PC-9 (cell line): ENCODE data around the gene PDIA5. TPM values are rescaled to one million over a fixed set of nuclear protein-coding genes. Genes with fewer than 3 reads are reported as not detected.

Experiments used
- BruUV-seq: library from RNA; stranded (reverse); fragments of 400-500 nt; replicated peaks from 2 replicates; lab custom pipeline; 2021; lab: Mats Ljungman, UMichigan
- CTCF ChIA-PET: fragments of 300-600 bp; sonication (Branson Sonifier 250); formaldehyde crosslinking; loops from one replicate; lab custom pipeline; 2022; ENCODE audit warnings: antibody characterized with exemption; lab: Charles Lee
- POLR2A ChIA-PET: fragments of 300-600 bp; sonication (Branson Sonifier 250); formaldehyde crosslinking; loops from one replicate; lab custom pipeline; 2022; ENCODE audit warnings: antibody characterized with exemption; ENCODE audit not compliant: unreplicated experiment; lab: Charles Lee
- DNase-seq, 2 experiments: peaks; one replicate each; pipeline versions ENCODE4 v3.0.0 to v3.0.0-alpha.2; 2015 to 2022; ENCODE audit warnings: mixed read lengths in 1 of 2
- H2AFZ ChIP-seq: fragments of 200-600 bp; sonication (generic); 2 replicates; pipeline ENCODE4 v1.8.1; 2017; ENCODE audit warnings: antibody characterized with exemption
- H3F3A ChIP-seq: fragments of 200-600 bp; sonication (generic); 2 replicates; pipeline ENCODE4 v1.8.1; 2017; ENCODE audit warnings: antibody characterized with exemption, mild to moderate bottlenecking, low read depth; ENCODE audit not compliant: insufficient read depth
- H3K27ac ChIP-seq: fragments of 200-600 bp; sonication (generic); 2 replicates; pipeline ENCODE4 v1.6.1; 2016; ENCODE audit warnings: mixed run types
- H3K27me3 ChIP-seq: fragments of 200-600 bp; sonication (generic); 2 replicates; pipeline ENCODE4 v1.6.1; 2016; ENCODE audit warnings: low read depth, mixed run types; ENCODE audit not compliant: insufficient read depth
- H3K36me3 ChIP-seq: fragments of 200-600 bp; sonication (generic); 2 replicates; pipeline ENCODE4 v1.6.1; 2016; ENCODE audit warnings: low read depth, mixed run types
- H3K4me1 ChIP-seq: fragments of 200-600 bp; sonication (generic); replicated peaks from 2 replicates; pipeline ENCODE4 v1.6.1; 2016; ENCODE audit warnings: mixed run types; ENCODE audit not compliant: insufficient read depth
- H3K4me2 ChIP-seq: fragments of 200-600 bp; sonication (generic); 2 replicates; pipeline ENCODE4 v1.6.1; 2017; ENCODE audit warnings: mixed run types
- H3K4me3 ChIP-seq: fragments of 200-600 bp; sonication (generic); 2 replicates; pipeline ENCODE4 v1.6.1; 2016; ENCODE audit warnings: mixed run types
- H3K79me2 ChIP-seq: fragments of 200-600 bp; sonication (generic); 2 replicates; pipeline ENCODE4 v1.6.1; 2017; ENCODE audit warnings: low read depth, mixed run types
- H3K9me2 ChIP-seq: fragments of 200-600 bp; sonication (generic); 2 replicates; pipeline ENCODE4 v1.8.1; 2017; ENCODE audit warnings: mild to moderate bottlenecking; ENCODE audit not compliant: insufficient read depth
- H3K9me3 ChIP-seq: fragments of 200-600 bp; sonication (generic); 2 replicates; pipeline ENCODE4 v1.8.1; 2016; ENCODE audit warnings: low read depth; ENCODE audit not compliant: insufficient read depth
- H4K20me1 ChIP-seq: fragments of 200-600 bp; sonication (generic); 2 replicates; pipeline ENCODE4 v1.8.1; 2017; ENCODE audit not compliant: insufficient read depth
- EZH2 ChIP-seq: fragments of 200-600 bp; sonication (generic); IDR thresholded peaks from 2 replicates; pipeline ENCODE4 v1.8.0; 2017; ENCODE audit warnings: antibody characterized with exemption, low read depth
- intact Hi-C: fragments of 100-400 bp; cut with micrococcal nuclease; formaldehyde crosslinking; loops from one replicate; pipeline ENCODE4 v1.10.0; 2022; ENCODE audit not compliant: unreplicated experiment
- total RNA-seq: library from RNA; stranded (reverse); gene quantifications from 2 replicates; pipeline ENCODE4 v1.2.3, GENCODE V29; 2021
- TF ChIP-seq, protein P1 (sequence below): fragments of 200-600 bp; sonication (generic); conservative IDR thresholded peaks from 2 replicates; pipeline ENCODE4 v1.6.1; 2017; ENCODE audit warnings: mixed run types, antibody characterized with exemption, mild to moderate bottlenecking, moderate library complexity

PDIA5 gene
- total RNA-seq, 1 experiment from 2014 or later: 31.7 TPM

GRCh38 chr3:123088387-123088786, 21.6 kb downstream of the PDIA5 start:
- no peaks in the 10 kb centered on the region for H3K27me3 ChIP-seq
- no peak overlapping the region for H3K4me3 ChIP-seq
- H3K4me2 ChIP-seq: no peak overlapping the region
- H4K20me1 ChIP-seq: peaks cover 20% of the 10 kb centered on the region
- H3K79me2 ChIP-seq: peaks cover 53% of the 10 kb centered on the region
- H3F3A ChIP-seq: no peaks in the 10 kb centered on the region
- H2AFZ ChIP-seq: no peak overlapping the region
- peaks cover 10% of the 10 kb centered on the region; the same call in 1 of the 2 replicates for H3K36me3 ChIP-seq
- no peaks in the 10 kb centered on the region for H3K9me3 ChIP-seq
- intact Hi-C loops: no loop called here
- POLR2A ChIA-PET: no interaction called here
- no TSS peak for BruUV-seq
- H3K4me1 ChIP-seq: no peaks in the 10 kb centered on the region
- TF ChIP-seq, protein P1, sequence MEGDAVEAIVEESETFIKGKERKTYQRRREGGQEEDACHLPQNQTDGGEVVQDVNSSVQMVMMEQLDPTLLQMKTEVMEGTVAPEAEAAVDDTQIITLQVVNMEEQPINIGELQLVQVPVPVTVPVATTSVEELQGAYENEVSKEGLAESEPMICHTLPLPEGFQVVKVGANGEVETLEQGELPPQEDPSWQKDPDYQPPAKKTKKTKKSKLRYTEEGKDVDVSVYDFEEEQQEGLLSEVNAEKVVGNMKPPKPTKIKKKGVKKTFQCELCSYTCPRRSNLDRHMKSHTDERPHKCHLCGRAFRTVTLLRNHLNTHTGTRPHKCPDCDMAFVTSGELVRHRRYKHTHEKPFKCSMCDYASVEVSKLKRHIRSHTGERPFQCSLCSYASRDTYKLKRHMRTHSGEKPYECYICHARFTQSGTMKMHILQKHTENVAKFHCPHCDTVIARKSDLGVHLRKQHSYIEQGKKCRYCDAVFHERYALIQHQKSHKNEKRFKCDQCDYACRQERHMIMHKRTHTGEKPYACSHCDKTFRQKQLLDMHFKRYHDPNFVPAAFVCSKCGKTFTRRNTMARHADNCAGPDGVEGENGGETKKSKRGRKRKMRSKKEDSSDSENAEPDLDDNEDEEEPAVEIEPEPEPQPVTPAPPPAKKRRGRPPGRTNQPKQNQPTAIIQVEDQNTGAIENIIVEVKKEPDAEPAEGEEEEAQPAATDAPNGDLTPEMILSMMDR: no peak
- no peak for TF ChIP-seq EZH2
- CTCF ChIA-PET: no interaction called here
- H3K9me2 ChIP-seq: no peaks in the 10 kb centered on the region
- DNase-seq: no peak
- H3K27ac ChIP-seq: no peak overlapping the region

DNA sequence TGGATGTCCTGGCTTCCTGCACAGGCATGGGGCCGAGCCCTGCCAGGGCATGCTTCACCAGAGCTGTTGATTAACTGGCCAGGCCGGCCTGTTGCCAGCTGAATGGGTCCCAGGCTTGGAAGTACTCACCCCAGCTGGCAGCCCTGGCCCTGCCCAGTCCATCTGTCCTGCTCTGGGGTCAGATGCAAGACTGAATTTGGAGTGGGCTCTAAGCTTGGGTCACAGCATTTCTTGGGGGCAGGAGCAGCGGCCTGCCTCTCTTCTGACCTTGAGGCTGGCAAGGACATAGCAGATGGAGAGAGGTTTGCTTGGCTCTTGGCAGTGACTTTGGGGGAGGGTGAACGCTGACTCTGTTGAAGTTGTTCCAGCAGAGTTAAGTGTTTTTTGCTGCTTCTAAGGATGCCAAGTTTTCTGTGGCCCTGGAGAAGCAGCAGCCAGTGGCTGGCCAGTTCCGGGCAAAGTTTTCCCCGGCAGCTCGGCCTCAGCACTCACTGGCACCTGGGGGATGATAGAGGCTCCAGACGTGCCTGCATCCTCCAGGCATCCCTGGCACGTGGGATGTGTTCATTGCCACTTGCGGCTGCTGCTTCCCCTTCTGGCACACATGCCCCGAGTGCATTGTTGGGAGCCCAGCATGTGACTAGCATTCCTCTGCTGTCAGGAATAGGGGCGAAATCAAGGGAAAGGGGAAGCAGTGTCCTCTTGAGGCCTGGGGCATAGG, 22.9 kb downstream of the PDIA5 start:
- Histone ChIP-seq H3K9me2 (no peaks in the 10 kb centered on the region), H3K27me3 (no peaks in the 10 kb centered on the region), H3K4me3 (no peak overlapping the region), H3K36me3 (peaks cover 11% of the 10 kb centered on the region; the same call in 1 of the 2 replicates), H3K27ac (no peak overlapping the region), H3K9me3 (no peaks in the 10 kb centered on the region), H3K4me2 (no peak overlapping the region), H4K20me1 (peaks cover 17% of the 10 kb centered on the region), H2AFZ (no peak overlapping the region), H3K79me2 (peaks cover 40% of the 10 kb centered on the region), H3F3A (no peaks in the 10 kb centered on the region), H3K4me1 (no peaks in the 10 kb centered on the region)
- CTCF ChIA-PET: no interaction called here
- TF ChIP-seq EZH2: no peak
- TF ChIP-seq, protein P1: no peak
- POLR2A ChIA-PET: no interaction called here
- intact Hi-C loops: no loop called here
- no peak for DNase-seq
- no TSS peak for BruUV-seq

DNA sequence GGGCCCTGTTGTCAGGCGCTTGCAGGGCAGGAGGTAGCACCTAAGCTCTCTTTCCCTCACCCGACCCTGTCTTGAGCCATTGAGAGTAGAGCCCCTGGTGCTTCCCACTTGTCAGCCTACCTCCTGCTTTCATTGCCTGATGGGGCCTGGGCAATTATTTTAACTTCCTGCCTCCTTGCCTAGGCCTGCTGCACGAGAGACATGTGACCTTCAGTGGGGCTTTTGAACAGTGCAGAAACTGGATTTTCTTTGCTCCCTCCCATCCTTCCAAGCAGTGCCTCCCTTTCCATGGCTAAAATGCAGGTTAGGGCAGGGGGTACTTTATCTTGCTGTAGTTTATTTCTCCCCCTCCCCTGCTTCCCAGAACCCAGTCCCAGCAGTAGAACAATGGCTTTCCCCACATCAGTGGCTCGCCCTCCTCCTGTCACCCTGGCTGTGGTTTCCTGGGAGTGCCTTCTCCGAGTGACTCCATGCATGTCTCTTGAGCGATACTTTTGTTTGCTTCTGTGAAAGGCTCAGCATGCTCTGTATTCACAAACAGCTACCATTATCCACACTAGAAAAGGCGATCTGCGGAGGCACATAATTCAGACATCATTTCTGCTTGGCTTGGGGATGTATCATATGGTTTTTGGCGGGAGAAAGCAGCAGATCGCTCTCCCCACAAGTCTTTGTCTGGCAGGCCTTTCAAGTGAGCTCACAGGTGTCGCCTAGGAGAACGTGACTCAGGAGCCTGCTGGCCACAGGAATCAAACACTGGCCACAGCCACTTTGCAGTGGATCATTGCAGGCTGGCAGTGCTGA, 24.1 kb downstream of the PDIA5 start:
- Histone ChIP-seq H2AFZ (no peak overlapping the region), H4K20me1 (peaks cover 15% of the 10 kb centered on the region), H3K9me3 (no peaks in the 10 kb centered on the region), H3K36me3 (peaks cover 11% of the 10 kb centered on the region; the same call in 1 of the 2 replicates), H3K4me1 (no peaks in the 10 kb centered on the region), H3K9me2 (no peaks in the 10 kb centered on the region), H3K4me2 (no peak overlapping the region), H3F3A (no peaks in the 10 kb centered on the region), H3K4me3 (no peak overlapping the region), H3K27ac (no peak overlapping the region), H3K27me3 (no peaks in the 10 kb centered on the region), H3K79me2 (peaks cover 29% of the 10 kb centered on the region)
- ChIA-PET POLR2A (no interaction called here), CTCF (no interaction called here)
- TF ChIP-seq EZH2: no peak
- TF ChIP-seq, protein P1: no peak
- DNase-seq: no peak
- intact Hi-C loops: no loop called here
- BruUV-seq: no TSS peak
